Mucosa of gallbladder (tissue), 1 donor: Measurements from ENCODE around the gene FSTL5. TPM values are rescaled to one million over a fixed set of nuclear protein-coding genes. Genes with fewer than 3 reads are reported as not detected.

Experiments
- DNase-seq: peaks from one replicate; pipeline ENCODE4 v3.0.0-alpha.2; 2020; ENCODE audit warnings: low spot score
- total RNA-seq: library from RNA; stranded (reverse); gene quantifications from one replicate; pipeline ENCODE4 v1.2.1, GENCODE V29; 2021
- donor health status: DM: no; HTN: no; CAD: no.

The FSTL5 gene
- total RNA-seq, 1 donor from 2014 or later = 0.03 TPM

GRCh38 chr4:161336621-161337020 lies 827.2 kb downstream of the FSTL5 start:
- no peak for DNase-seq

- no peak for DNase-seq
Measured at GRCh38 chr4:161336016-161336530, 827.7 kb downstream of the FSTL5 start.
